Endodermal cell (in vitro differentiated cells): ENCODE measurements around the gene TNFRSF1A. TPM values are rescaled to one million over a fixed set of nuclear protein-coding genes. Genes with fewer than 3 reads are reported as not detected.

Experiments used
- DNase-seq: peaks from one replicate; pipeline ENCODE4 v3.0.0-alpha.2; 2017
- H3K27ac ChIP-seq: 2 replicates; pipeline ENCODE4 v1.5.1; 2013; ENCODE audit warnings: mild to moderate bottlenecking, low read depth, low read length, moderate library complexity
- H3K27me3 ChIP-seq: 2 replicates; pipeline ENCODE4 v1.6.1; 2013; ENCODE audit warnings: mild to moderate bottlenecking, low read length, moderate library complexity; ENCODE audit not compliant: insufficient read depth, control insufficient read depth, poor library complexity, severe bottlenecking
- H3K36me3 ChIP-seq: 2 replicates; pipeline ENCODE4 v1.7.0; 2013; ENCODE audit warnings: mild to moderate bottlenecking, low read length, moderate library complexity; ENCODE audit not compliant: control insufficient read depth, insufficient read depth
- H3K4me1 ChIP-seq: one replicate; pipeline ENCODE4 v1.7.0; 2013; ENCODE audit warnings: low read length; ENCODE audit not compliant: control insufficient read depth, insufficient read depth
- H3K4me3 ChIP-seq: 2 replicates; pipeline ENCODE4 v1.5.1; 2013; ENCODE audit warnings: mild to moderate bottlenecking, low read length, moderate library complexity
- H3K9ac ChIP-seq: 2 replicates; pipeline ENCODE4 v1.6.1; 2013; ENCODE audit warnings: mild to moderate bottlenecking, low read length, moderate library complexity; ENCODE audit not compliant: poor library complexity, severe bottlenecking; ENCODE audit errors: extremely low read depth
- H3K9me3 ChIP-seq: 2 replicates; pipeline ENCODE4 v1.6.1; 2013; ENCODE audit warnings: mild to moderate bottlenecking, low read length, moderate library complexity; ENCODE audit not compliant: control insufficient read depth
- H3K27ac Mint-ChIP-seq: 2 replicates; pipeline ENCODE4 v1.8.0; 2020; ENCODE audit warnings: mixed read lengths
- H3K27me3 Mint-ChIP-seq: 2 replicates; pipeline ENCODE4 v1.8.0; 2021; ENCODE audit warnings: mild to moderate bottlenecking, mixed read lengths; ENCODE audit not compliant: insufficient read depth
- H3K36me3 Mint-ChIP-seq: 2 replicates; pipeline ENCODE4 v1.8.0; 2020; ENCODE audit warnings: low read depth, mixed read lengths
- H3K4me1 Mint-ChIP-seq: 2 replicates; pipeline ENCODE4 v1.8.0; 2020; ENCODE audit warnings: mixed read lengths
- H3K4me3 Mint-ChIP-seq: 2 replicates; pipeline ENCODE4 v1.8.0; 2020; ENCODE audit warnings: mild to moderate bottlenecking, moderate library complexity, mixed read lengths
- H3K9me3 Mint-ChIP-seq: 2 replicates; pipeline ENCODE4 v1.8.0; 2020; ENCODE audit warnings: mild to moderate bottlenecking, mixed read lengths
- CTCF ChIP-seq: fragments of 200-600 bp; sonication (generic); conservative IDR thresholded peaks from 2 replicates; pipeline ENCODE4 v1.5.0; 2021; ENCODE audit warnings: antibody characterized with exemption, mild to moderate bottlenecking
- WGBS, 2 experiments: methylation state at CpG; one replicate each; pipeline versions ENCODE4 v1.1.5 to v1.1.7; 2013; ENCODE audit warnings: missing lambda C conversion rate in 2 of 2, mixed read lengths in 1 of 2; ENCODE audit not compliant: insufficient coverage in 1 of 2, insufficient read length in 1 of 2; 5-methylcytosine and 5-hydroxymethylcytosine counted together
- total RNA-seq, 2 donors: library from RNA; stranded (reverse); fragmentation: NEBNext Ultra II Directional in 1 of 2; extraction: Animal tissue kit (Norgen Biotek cat#: 25700) in 1 of 2; gene quantifications; 2 replicates in 1 of 2; 3 replicates in 1 of 2; pipeline ENCODE4 v1.2.1, GENCODE V29; 2021

Gene TNFRSF1A
- total RNA-seq, 2 donors from 2014 or later: 43.2 to 86.2 TPM

- H3K27ac ChIP-seq: peak overlapping the region; percentile 60
- Mint-ChIP-seq H3K27me3 (no peaks in the 10 kb centered on the region), H3K27ac (peak overlapping the region; percentile 79)
These were observed 20.0 kb downstream of the TNFRSF1A start for GRCh38 chr12:6321905-6322304.

GRCh38 chr12:6319446-6319845 lies 22.4 kb downstream of the TNFRSF1A start:
- H3K4me1 Mint-ChIP-seq: peaks cover 42% of the 10 kb centered on the region
- H3K27ac Mint-ChIP-seq: no peak overlapping the region
- Histone ChIP-seq H3K9me3 (no peaks in the 10 kb centered on the region), H3K9ac (no peak overlapping the region), H3K36me3 (no peaks in the 10 kb centered on the region), H3K4me3 (no peak overlapping the region), H3K27ac (no peak overlapping the region), H3K27me3 (no peaks in the 10 kb centered on the region), H3K4me1 (peaks cover 5% of the 10 kb centered on the region)
- DNase-seq: no peak
- no peak for TF ChIP-seq CTCF
- WGBS, 2 experiments: 87 to 95% methylated on average over 4 of the region's 4 CpGs
- H3K36me3 Mint-ChIP-seq: peaks cover 45% of the 10 kb centered on the region
- H3K27me3 Mint-ChIP-seq: no peaks in the 10 kb centered on the region
- no peaks in the 10 kb centered on the region for H3K9me3 Mint-ChIP-seq
- H3K4me3 Mint-ChIP-seq: no peak overlapping the region

More at GRCh38 chr12:6321905-6322304, 20.0 kb downstream of the TNFRSF1A start:
- 82 to 93% methylated on average over 5 to 6 of the region's 6 CpGs for WGBS, 2 experiments
- DNase-seq: no peak
- no peak for TF ChIP-seq CTCF
- peaks cover 33% of the 10 kb centered on the region for H3K36me3 Mint-ChIP-seq
- no peaks in the 10 kb centered on the region for H3K9me3 Mint-ChIP-seq
- Histone ChIP-seq H3K9ac (no peak overlapping the region), H3K4me1 (peaks cover 5% of the 10 kb centered on the region), H3K4me3 (no peak overlapping the region), H3K27me3 (no peaks in the 10 kb centered on the region), H3K9me3 (no peaks in the 10 kb centered on the region), H3K36me3 (no peaks in the 10 kb centered on the region)
- H3K4me1 Mint-ChIP-seq: peaks cover 51% of the 10 kb centered on the region
- H3K4me3 Mint-ChIP-seq: no peak overlapping the region

- no peaks in the 10 kb centered on the region for H3K27me3 ChIP-seq
- Mint-ChIP-seq H3K36me3 (peaks cover 52% of the 10 kb centered on the region), H3K4me3 (no peak overlapping the region), H3K4me1 (peaks cover 33% of the 10 kb centered on the region), H3K27ac (no peak overlapping the region), H3K27me3 (no peaks in the 10 kb centered on the region), H3K9me3 (no peaks in the 10 kb centered on the region)
- DNase-seq: no peak
- no peak overlapping the region for H3K4me3 ChIP-seq
- 95% methylated on average over 13 to 16 of the region's 16 CpGs for WGBS, 2 experiments
- no peaks in the 10 kb centered on the region for H3K4me1 ChIP-seq
- H3K36me3 ChIP-seq: no peaks in the 10 kb centered on the region
- TF ChIP-seq CTCF: no peak
- no peak overlapping the region for H3K9ac ChIP-seq
- H3K27ac ChIP-seq: no peak overlapping the region
- H3K9me3 ChIP-seq: no peaks in the 10 kb centered on the region
These were observed 23.4 kb downstream of the TNFRSF1A start for GRCh38 chr12:6318440-6318879.
